ENCODE data around the gene ACOT11.

The ACOT11 gene

DNA sequence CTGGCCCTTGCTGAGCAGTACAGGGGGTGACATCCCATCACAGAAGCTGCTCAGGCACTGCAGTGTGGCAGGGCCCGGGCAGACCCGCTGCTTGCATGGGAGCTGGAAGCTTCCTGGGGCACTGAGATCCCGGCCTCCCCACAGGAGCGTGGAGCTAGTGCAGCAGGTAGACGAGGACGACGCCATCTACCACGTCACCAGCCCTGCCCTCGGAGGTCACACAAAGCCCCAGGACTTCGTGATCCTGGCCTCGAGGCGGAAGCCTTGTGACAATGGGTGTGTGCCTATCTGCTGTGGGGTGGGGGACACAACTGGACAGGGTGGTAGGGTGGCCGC is 58.9 kb downstream of the ACOT11 start:
- Histone ChIP-seq H3K4me1 (ENCODE audit: control extremely low read depth in 1 of 4, control insufficient read depth in 4 of 4, insufficient read depth in 4 of 4, low read length in 3 of 4) (peaks cover 0 to 39% (median 27%) of the 10 kb centered on the region in 4 experiments), H3K27ac (ENCODE audit: insufficient read depth in 1 of 2, low read depth in 1 of 2, low read length in 2 of 2, poor library complexity in 1 of 2, severe bottlenecking in 2 of 2) (no peak overlapping the region), H3K4me3 (ENCODE audit: control insufficient read depth in 1 of 7, extremely low read depth in 1 of 7, insufficient read depth in 4 of 7, low read depth in 2 of 7, low read length in 6 of 7) (no peak overlapping the region), H3K36me3 (ENCODE audit: control insufficient read depth in 4 of 4, insufficient read depth in 4 of 4, low read length in 3 of 4) (peaks cover 2 to 27% (median 10%) of the 10 kb centered on the region in 4 experiments), H3K9me3 (ENCODE audit: control extremely low read depth in 1 of 5, control insufficient read depth in 4 of 5, insufficient read depth in 2 of 5, low read depth in 1 of 5, low read length in 4 of 5) (no peaks in the 10 kb centered on the region), H3K27me3 (replicated peaks in 2 of 5; ENCODE audit: control insufficient read depth in 4 of 5, insufficient read depth in 5 of 5, low read length in 4 of 5) (no peaks in the 10 kb centered on the region)
- CTCF ChIA-PET, result interaction anchor here (0.5 to 1.1 kb wide), 2 partner anchors 16 to 69 kb away, joined by 3 to 4 read pairs; no protein-coding TSS in a partner anchor
- WGBS (ENCODE audit: insufficient coverage), result over 99% methylated on average over 13 of the region's 13 CpGs
- no peak for DNase-seq
- POLR2A ChIA-PET, result no interaction called here

DNA sequence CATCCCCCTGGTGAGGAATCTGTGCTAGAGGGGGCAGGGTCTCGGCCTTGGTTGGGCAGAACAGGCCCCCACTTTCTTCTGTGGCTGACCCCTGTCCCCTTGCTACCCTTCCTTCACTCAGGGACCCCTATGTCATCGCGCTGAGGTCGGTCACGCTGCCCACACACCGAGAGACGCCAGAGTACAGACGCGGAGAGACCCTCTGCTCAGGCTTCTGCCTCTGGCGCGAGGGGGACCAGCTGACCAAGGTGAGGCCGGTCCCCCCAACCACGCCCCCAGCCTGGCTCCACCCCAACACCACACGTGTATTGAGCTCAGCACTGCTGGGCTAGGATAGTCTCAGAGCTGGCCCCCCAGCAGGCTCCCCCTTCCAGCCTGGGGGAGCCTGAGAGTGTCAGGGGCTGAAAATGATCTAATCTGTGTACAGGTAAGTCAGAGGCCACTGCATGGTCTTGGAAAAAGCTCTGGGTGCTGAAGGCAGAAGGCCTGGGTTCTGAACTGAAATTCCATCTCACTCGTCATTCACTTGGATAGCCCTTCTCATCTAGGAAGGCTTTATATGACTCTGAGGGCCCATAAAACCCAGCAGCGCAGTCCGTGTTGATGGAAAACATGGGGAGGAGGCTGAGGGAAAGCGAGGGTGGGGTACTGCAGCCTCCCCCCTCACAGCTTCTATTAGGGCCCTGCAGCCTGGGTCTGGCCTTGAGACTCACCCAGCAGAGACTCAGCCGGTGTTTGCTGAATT is 60.0 kb downstream of the ACOT11 start:
- ChIA-PET CTCF (no interaction called here), POLR2A (interaction anchor here (0.6 kb wide), 1 partner anchor 50 kb away, joined by 3 read pairs; no protein-coding TSS in a partner anchor)
- 97% methylated on average over 15 of the region's 19 CpGs for WGBS (ENCODE audit: insufficient coverage)
- peaks cover 0 to 27% (median 10%) of the 10 kb centered on the region in 4 experiments for H3K36me3 ChIP-seq (ENCODE audit: control insufficient read depth in 4 of 4, insufficient read depth in 4 of 4, low read length in 3 of 4)
- H3K4me3 ChIP-seq (ENCODE audit: control insufficient read depth in 1 of 7, extremely low read depth in 1 of 7, insufficient read depth in 4 of 7, low read depth in 2 of 7, low read length in 6 of 7), result no peak overlapping the region
- DNase-seq, result no peak
- peaks cover 0 to 43% (median 27%) of the 10 kb centered on the region in 4 experiments for H3K4me1 ChIP-seq (ENCODE audit: control extremely low read depth in 1 of 4, control insufficient read depth in 4 of 4, insufficient read depth in 4 of 4, low read length in 3 of 4)
- H3K27me3 ChIP-seq (replicated peaks in 2 of 5; ENCODE audit: control insufficient read depth in 4 of 5, insufficient read depth in 5 of 5, low read length in 4 of 5), result no peaks in the 10 kb centered on the region
- no peak overlapping the region for H3K27ac ChIP-seq (ENCODE audit: insufficient read depth in 1 of 2, low read depth in 1 of 2, low read length in 2 of 2, poor library complexity in 1 of 2, severe bottlenecking in 2 of 2)
- no peaks in the 10 kb centered on the region for H3K9me3 ChIP-seq (ENCODE audit: control extremely low read depth in 1 of 5, control insufficient read depth in 4 of 5, insufficient read depth in 2 of 5, low read depth in 1 of 5, low read length in 4 of 5)

DNA sequence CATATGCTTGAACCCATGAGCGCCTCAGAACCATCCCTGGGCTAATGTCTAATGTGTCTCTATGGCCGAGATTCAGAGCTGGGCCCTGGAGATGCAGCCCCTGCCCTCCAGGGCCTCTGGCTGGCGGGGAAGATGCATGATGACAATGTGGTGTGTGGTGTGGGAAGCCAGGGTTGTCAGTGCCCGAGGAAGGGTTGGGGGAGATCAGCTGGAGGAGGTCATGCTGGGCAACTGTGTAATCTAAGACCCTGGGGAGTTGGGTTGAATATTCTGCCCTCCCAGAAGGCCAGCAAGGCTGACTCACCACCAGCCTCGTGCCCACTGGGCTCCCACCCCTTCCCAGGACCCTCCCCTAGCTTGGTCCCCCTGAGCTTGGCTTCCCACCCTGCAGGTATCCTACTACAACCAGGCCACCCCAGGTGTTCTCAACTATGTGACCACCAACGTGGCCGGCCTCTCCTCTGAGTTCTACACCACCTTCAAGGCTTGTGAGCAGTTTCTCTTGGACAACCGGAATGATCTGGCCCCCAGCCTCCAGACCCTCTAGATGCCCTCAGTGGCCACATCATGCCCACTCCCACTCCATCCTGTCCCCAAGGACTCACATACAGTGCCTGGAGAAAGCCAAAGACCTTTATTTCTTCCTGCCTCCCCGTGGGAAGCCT is 60.7 kb downstream of the ACOT11 start:
- Histone ChIP-seq H3K4me1 (ENCODE audit: control extremely low read depth in 1 of 4, control insufficient read depth in 4 of 4, insufficient read depth in 4 of 4, low read length in 3 of 4) (peaks cover 0 to 39% (median 23%) of the 10 kb centered on the region in 4 experiments), H3K36me3 (ENCODE audit: control insufficient read depth in 4 of 4, insufficient read depth in 4 of 4, low read length in 3 of 4) (peaks cover 0 to 27% (median 10%) of the 10 kb centered on the region in 4 experiments), H3K27ac (ENCODE audit: insufficient read depth in 1 of 2, low read depth in 1 of 2, low read length in 2 of 2, poor library complexity in 1 of 2, severe bottlenecking in 2 of 2) (no peak overlapping the region), H3K9me3 (ENCODE audit: control extremely low read depth in 1 of 5, control insufficient read depth in 4 of 5, insufficient read depth in 2 of 5, low read depth in 1 of 5, low read length in 4 of 5) (no peaks in the 10 kb centered on the region), H3K27me3 (replicated peaks in 2 of 5; ENCODE audit: control insufficient read depth in 4 of 5, insufficient read depth in 5 of 5, low read length in 4 of 5) (no peaks in the 10 kb centered on the region), H3K4me3 (ENCODE audit: control insufficient read depth in 1 of 7, extremely low read depth in 1 of 7, insufficient read depth in 4 of 7, low read depth in 2 of 7, low read length in 6 of 7) (no peak overlapping the region)
- POLR2A ChIA-PET, result interaction anchor here (0.6 kb wide), 1 partner anchor 51 kb away, joined by 3 read pairs; no protein-coding TSS in a partner anchor
- 92% methylated on average over 8 of the region's 9 CpGs for whole genome bisulfite sequencing (ENCODE audit: insufficient coverage)
- CTCF ChIA-PET, result interaction anchor here (1.3 kb wide), 1 partner anchor 61 kb away, joined by 3 read pairs; no protein-coding TSS in a partner anchor
- DNase-seq, result no peak

DNA sequence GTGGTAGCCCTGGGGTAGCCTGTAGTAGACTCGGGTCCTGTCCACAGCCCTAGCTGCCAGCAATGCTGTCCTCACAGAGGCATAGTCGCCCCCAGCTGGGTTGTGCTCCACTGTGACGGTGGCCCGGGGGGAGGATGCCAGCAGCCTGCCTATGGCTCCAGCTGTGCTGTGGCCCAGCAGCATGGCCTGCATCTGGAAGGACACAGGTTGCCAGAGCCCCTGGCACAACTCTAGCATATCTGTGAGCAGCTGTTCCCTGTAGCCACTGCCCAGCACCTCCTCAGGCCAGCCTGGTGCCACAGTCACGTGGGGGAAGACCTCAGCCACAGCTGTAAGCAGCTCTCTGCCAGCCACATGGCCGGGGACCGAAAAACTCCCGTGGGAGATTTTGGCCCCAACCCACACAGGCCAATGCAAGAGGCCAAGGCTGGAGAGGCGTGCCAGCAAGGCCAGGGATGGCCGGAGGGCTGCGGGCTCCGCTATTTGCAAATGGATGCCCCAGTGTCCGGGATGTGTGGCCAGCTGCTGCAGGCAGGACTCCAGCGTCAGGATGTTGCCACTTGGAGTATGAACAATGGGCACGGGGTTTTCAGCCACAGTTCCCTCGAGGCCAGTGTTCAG is 61.4 kb downstream of the ACOT11 start:
- ChIA-PET POLR2A (no interaction called here), CTCF (interaction anchor here (1.3 kb wide), 1 partner anchor 62 kb away, joined by 3 read pairs; no protein-coding TSS in a partner anchor)
- Histone ChIP-seq H3K36me3 (ENCODE audit: control insufficient read depth in 4 of 4, insufficient read depth in 4 of 4, low read length in 3 of 4) (peaks cover 0 to 27% (median 10%) of the 10 kb centered on the region in 4 experiments), H3K27me3 (replicated peaks in 2 of 5; ENCODE audit: control insufficient read depth in 4 of 5, insufficient read depth in 5 of 5, low read length in 4 of 5) (no peaks in the 10 kb centered on the region), H3K4me3 (ENCODE audit: control insufficient read depth in 1 of 7, extremely low read depth in 1 of 7, insufficient read depth in 4 of 7, low read depth in 2 of 7, low read length in 6 of 7) (no peak overlapping the region), H3K27ac (ENCODE audit: insufficient read depth in 1 of 2, low read depth in 1 of 2, low read length in 2 of 2, poor library complexity in 1 of 2, severe bottlenecking in 2 of 2) (no peak overlapping the region), H3K9me3 (ENCODE audit: control extremely low read depth in 1 of 5, control insufficient read depth in 4 of 5, insufficient read depth in 2 of 5, low read depth in 1 of 5, low read length in 4 of 5) (no peaks in the 10 kb centered on the region), H3K4me1 (ENCODE audit: control extremely low read depth in 1 of 4, control insufficient read depth in 4 of 4, insufficient read depth in 4 of 4, low read length in 3 of 4) (peaks cover 0 to 35% (median 15%) of the 10 kb centered on the region in 4 experiments)
- 92% methylated on average over 12 of the region's 16 CpGs for WGBS (ENCODE audit: insufficient coverage)
- no peak for DNase-seq

DNA sequence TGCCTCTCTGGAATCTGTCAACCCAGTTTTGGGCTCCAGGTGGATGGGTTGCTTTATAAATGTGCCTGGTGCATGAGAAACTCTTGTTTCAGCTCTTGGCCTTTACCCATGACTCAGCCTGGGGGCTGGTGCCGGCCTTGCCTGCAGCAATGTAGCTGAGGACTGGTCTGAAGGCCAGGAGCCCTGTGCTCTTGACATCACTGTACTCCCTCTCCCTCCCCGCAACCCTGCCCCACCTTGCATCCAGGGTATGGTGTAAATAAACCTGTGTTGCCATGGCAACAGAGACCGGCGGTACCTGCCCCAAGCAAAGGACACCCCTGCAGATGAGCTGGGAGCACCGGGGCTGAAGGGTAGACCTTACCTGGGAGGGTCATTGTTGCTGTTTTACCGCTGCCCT is 62.0 kb downstream of the ACOT11 start:
- Histone ChIP-seq H3K4me3 (ENCODE audit: control insufficient read depth in 1 of 7, extremely low read depth in 1 of 7, insufficient read depth in 4 of 7, low read depth in 2 of 7, low read length in 6 of 7) (no peak overlapping the region), H3K27me3 (replicated peaks in 2 of 5; ENCODE audit: control insufficient read depth in 4 of 5, insufficient read depth in 5 of 5, low read length in 4 of 5) (no peaks in the 10 kb centered on the region), H3K27ac (ENCODE audit: insufficient read depth in 1 of 2, low read depth in 1 of 2, low read length in 2 of 2, poor library complexity in 1 of 2, severe bottlenecking in 2 of 2) (no peak overlapping the region), H3K4me1 (ENCODE audit: control extremely low read depth in 1 of 4, control insufficient read depth in 4 of 4, insufficient read depth in 4 of 4, low read length in 3 of 4) (peaks cover 0 to 31% (median 9%) of the 10 kb centered on the region in 4 experiments), H3K9me3 (ENCODE audit: control extremely low read depth in 1 of 5, control insufficient read depth in 4 of 5, insufficient read depth in 2 of 5, low read depth in 1 of 5, low read length in 4 of 5) (no peaks in the 10 kb centered on the region), H3K36me3 (ENCODE audit: control insufficient read depth in 4 of 4, insufficient read depth in 4 of 4, low read length in 3 of 4) (peaks cover 0 to 27% (median 10%) of the 10 kb centered on the region in 4 experiments)
- CTCF ChIA-PET, result interaction anchor here (1.3 kb wide), 1 partner anchor 63 kb away, joined by 3 read pairs; no protein-coding TSS in a partner anchor
- DNase-seq, result no peak
- WGBS (ENCODE audit: insufficient coverage), result 94% methylated on average over 6 of the region's 6 CpGs
- POLR2A ChIA-PET, result no interaction called here

DNA sequence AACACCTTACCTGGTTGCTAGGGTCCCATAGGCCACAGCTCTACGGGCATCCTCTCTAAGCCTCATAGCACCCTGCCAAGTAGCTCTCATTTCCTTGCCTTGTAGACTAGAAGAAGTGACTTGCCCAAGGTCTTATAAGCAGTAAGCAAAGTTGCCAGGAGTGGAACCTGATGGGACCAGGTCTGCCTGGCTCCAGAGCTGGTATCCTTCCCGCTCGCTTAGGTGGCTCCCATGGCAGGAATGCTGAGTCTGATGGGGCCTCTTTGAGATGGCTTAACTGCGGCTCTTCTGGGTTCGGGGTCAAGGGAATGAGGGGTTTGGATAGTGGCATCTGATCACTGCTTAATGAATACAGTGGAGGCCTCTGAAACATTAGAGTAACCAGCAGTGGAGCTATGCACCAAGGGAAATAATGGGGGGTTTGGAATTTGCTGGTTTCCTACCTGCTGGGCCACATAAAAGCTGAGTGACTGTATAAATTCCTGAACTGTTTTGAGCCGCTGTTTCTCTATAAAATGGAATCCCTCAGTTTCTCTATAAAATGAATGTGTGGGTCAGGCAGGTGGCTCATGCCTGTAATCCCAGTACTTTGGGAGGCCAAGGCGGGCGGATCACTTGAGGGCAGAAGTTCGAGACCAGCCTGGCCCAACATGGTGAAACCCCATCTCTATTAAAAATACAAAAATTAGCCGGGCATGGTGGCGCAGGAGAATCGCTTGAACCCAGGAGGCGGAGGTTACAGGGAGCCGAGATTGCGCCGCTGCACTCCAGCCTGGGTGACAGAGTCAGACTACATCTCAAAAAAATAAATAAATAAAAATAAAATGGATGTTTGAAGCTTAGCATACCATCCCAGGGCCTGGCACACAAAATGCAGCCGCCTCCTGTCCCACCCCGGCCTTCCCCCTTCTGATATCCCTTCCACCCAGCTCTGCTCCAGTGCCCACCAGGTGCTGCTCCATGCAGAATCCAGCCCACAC is 62.9 kb downstream of the ACOT11 start:
- no peak for DNase-seq
- no peak overlapping the region for H3K27ac ChIP-seq (ENCODE audit: insufficient read depth in 1 of 2, low read depth in 1 of 2, low read length in 2 of 2, poor library complexity in 1 of 2, severe bottlenecking in 2 of 2)
- no peak overlapping the region for H3K4me3 ChIP-seq (ENCODE audit: control insufficient read depth in 1 of 7, extremely low read depth in 1 of 7, insufficient read depth in 4 of 7, low read depth in 2 of 7, low read length in 6 of 7)
- WGBS (ENCODE audit: insufficient coverage), result 96% methylated on average over 7 of the region's 18 CpGs
- no peaks in the 10 kb centered on the region for H3K9me3 ChIP-seq (ENCODE audit: control extremely low read depth in 1 of 5, control insufficient read depth in 4 of 5, insufficient read depth in 2 of 5, low read depth in 1 of 5, low read length in 4 of 5)
- H3K27me3 ChIP-seq (replicated peaks in 2 of 5; ENCODE audit: control insufficient read depth in 4 of 5, insufficient read depth in 5 of 5, low read length in 4 of 5), result no peaks in the 10 kb centered on the region
- ChIA-PET CTCF (interaction anchor here (0.6 kb wide), 1 partner anchor 295 kb away, joined by 3 read pairs; no protein-coding TSS in a partner anchor), POLR2A (interaction anchor here (0.5 kb wide), 1 partner anchor 9 kb away, joined by 4 read pairs; no protein-coding TSS in a partner anchor)
- H3K36me3 ChIP-seq (ENCODE audit: control insufficient read depth in 4 of 4, insufficient read depth in 4 of 4, low read length in 3 of 4), result peaks cover 0 to 24% (median 10%) of the 10 kb centered on the region in 4 experiments
- H3K4me1 ChIP-seq (ENCODE audit: control extremely low read depth in 1 of 4, control insufficient read depth in 4 of 4, insufficient read depth in 4 of 4, low read length in 3 of 4), result peaks cover 0 to 23% (median 4%) of the 10 kb centered on the region in 4 experiments

All from common myeloid progenitor, CD34-positive (primary cell).